ENCODE measurements around the gene CCDC178. TPM values are rescaled to one million over a fixed set of nuclear protein-coding genes. Genes with fewer than 3 reads are reported as not detected.
"Not testable (repeated sequence)": the region's sequence is repeated elsewhere in the genome, so short reads cannot be mapped to it uniquely, and the experiment has no call there.

CCDC178 gene
- total RNA-seq, 1 donor: 0.43 TPM

GRCh38 chr18:32974421-32975162, 465.9 kb downstream of the CCDC178 start:
- H3K4me3 ChIP-seq (ENCODE audit: low read depth, low read length): no peak overlapping the region
- TF ChIP-seq CTCF (IDR thresholded peaks at IDR 0.05; ENCODE audit: insufficient read depth, low read depth, low read length): no peak
- DNase-seq (ENCODE audit: low read depth): no peak

GRCh38 chr18:32968248-32968647, 472.3 kb downstream of the CCDC178 start:
- no peak for TF ChIP-seq CTCF (IDR thresholded peaks at IDR 0.05; ENCODE audit: insufficient read depth, low read depth, low read length)
- DNase-seq (ENCODE audit: low read depth): no peak
- no peak overlapping the region for H3K4me3 ChIP-seq (ENCODE audit: low read depth, low read length)

GRCh38 chr18:32966141-32966540, 474.4 kb downstream of the CCDC178 start:
- no peak for DNase-seq (ENCODE audit: low read depth)
- TF ChIP-seq CTCF (IDR thresholded peaks at IDR 0.05; ENCODE audit: insufficient read depth, low read depth, low read length): no peak

GRCh38 chr18:32961538-32961937, 479.0 kb downstream of the CCDC178 start:
- H3K4me3 ChIP-seq (ENCODE audit: low read depth, low read length): no peak overlapping the region
- TF ChIP-seq CTCF (IDR thresholded peaks at IDR 0.05; ENCODE audit: insufficient read depth, low read depth, low read length): no peak
- no peak for DNase-seq (ENCODE audit: low read depth)

More at GRCh38 chr18:32966141-32966540, 474.4 kb downstream of the CCDC178 start:
- H3K4me3 ChIP-seq (ENCODE audit: low read depth, low read length): no peak overlapping the region

- TF ChIP-seq CTCF (IDR thresholded peaks at IDR 0.05; ENCODE audit: insufficient read depth, low read depth, low read length): no peak
- DNase-seq (ENCODE audit: low read depth): no peak
These were observed 481.8 kb downstream of the CCDC178 start for GRCh38 chr18:32958746-32959145.

GRCh38 chr18:32956591-32957315, 483.8 kb downstream of the CCDC178 start:
- peak; percentile 17 for TF ChIP-seq CTCF (IDR thresholded peaks at IDR 0.05; ENCODE audit: insufficient read depth, low read depth, low read length)
- H3K4me3 ChIP-seq (ENCODE audit: low read depth, low read length): no peak overlapping the region
- peak; percentile 32 for DNase-seq (ENCODE audit: low read depth)

More at GRCh38 chr18:32958746-32959145, 481.8 kb downstream of the CCDC178 start:
- no peak overlapping the region for H3K4me3 ChIP-seq (ENCODE audit: low read depth, low read length)

- not testable (repeated sequence) for DNase-seq (ENCODE audit: low read depth); H3K4me3 ChIP-seq (ENCODE audit: low read depth, low read length)
These were observed 488.2 kb downstream of the CCDC178 start for GRCh38 chr18:32952318-32952717.

Measured in fibroblast of villous mesenchyme (primary cell).